ENCODE results near the gene SNX8. TPM values are rescaled to one million over a fixed set of nuclear protein-coding genes. Genes with fewer than 3 reads are reported as not detected.

The SNX8 gene
- total RNA-seq, 1 donor from 2014 or later: 40.7 TPM

- peaks cover 8% of the 10 kb centered on the region for H3K27me3 Mint-ChIP-seq (ENCODE audit: unreplicated experiment)
- peaks cover 18% of the 10 kb centered on the region for H3K4me1 Mint-ChIP-seq (ENCODE audit: unreplicated experiment)
- no peak overlapping the region for H3K27ac Mint-ChIP-seq (ENCODE audit: unreplicated experiment)
- DNase-seq (ENCODE audit: low spot score): no peak
- H3K4me3 Mint-ChIP-seq (ENCODE audit: unreplicated experiment): no peak overlapping the region
- no peak for TF ChIP-seq CTCF (IDR thresholded peaks at IDR 0.05; ENCODE audit: unreplicated experiment)
- no peaks in the 10 kb centered on the region for H3K9me3 Mint-ChIP-seq (ENCODE audit: unreplicated experiment)
- H3K36me3 Mint-ChIP-seq (ENCODE audit: low read depth, unreplicated experiment): peaks cover 21% of the 10 kb centered on the region
Measured at GRCh38 chr7:2230226-2230625, 84.0 kb downstream of the SNX8 start.

GRCh38 chr7:2229467-2229866 is 84.8 kb downstream of the SNX8 start:
- Mint-ChIP-seq H3K27me3 (ENCODE audit: unreplicated experiment) (peaks cover 8% of the 10 kb centered on the region), H3K36me3 (ENCODE audit: low read depth, unreplicated experiment) (peaks cover 23% of the 10 kb centered on the region), H3K9me3 (ENCODE audit: unreplicated experiment) (no peaks in the 10 kb centered on the region), H3K27ac (ENCODE audit: unreplicated experiment) (peak overlapping the region; percentile 61), H3K4me3 (ENCODE audit: unreplicated experiment) (no peak overlapping the region), H3K4me1 (ENCODE audit: unreplicated experiment) (peaks cover 13% of the 10 kb centered on the region)
- TF ChIP-seq CTCF (IDR thresholded peaks at IDR 0.05; ENCODE audit: unreplicated experiment): no peak
- DNase-seq (ENCODE audit: low spot score): no peak

- Mint-ChIP-seq H3K27me3 (ENCODE audit: unreplicated experiment) (peaks cover 8% of the 10 kb centered on the region), H3K9me3 (ENCODE audit: unreplicated experiment) (no peaks in the 10 kb centered on the region), H3K4me3 (ENCODE audit: unreplicated experiment) (no peak overlapping the region), H3K36me3 (ENCODE audit: low read depth, unreplicated experiment) (peaks cover 28% of the 10 kb centered on the region), H3K27ac (ENCODE audit: unreplicated experiment) (no peak overlapping the region), H3K4me1 (ENCODE audit: unreplicated experiment) (peaks cover 12% of the 10 kb centered on the region)
- no peak for DNase-seq (ENCODE audit: low spot score)
- TF ChIP-seq CTCF (IDR thresholded peaks at IDR 0.05; ENCODE audit: unreplicated experiment): no peak
Measured at GRCh38 chr7:2228921-2229320, 85.3 kb downstream of the SNX8 start.

GRCh38 chr7:2227699-2228098 is 86.5 kb downstream of the SNX8 start:
- H3K4me1 Mint-ChIP-seq (ENCODE audit: unreplicated experiment): peaks cover 5% of the 10 kb centered on the region
- H3K36me3 Mint-ChIP-seq (ENCODE audit: low read depth, unreplicated experiment): peaks cover 25% of the 10 kb centered on the region
- no peak for DNase-seq (ENCODE audit: low spot score)
- no peaks in the 10 kb centered on the region for H3K9me3 Mint-ChIP-seq (ENCODE audit: unreplicated experiment)
- H3K27me3 Mint-ChIP-seq (ENCODE audit: unreplicated experiment): peaks cover 7% of the 10 kb centered on the region
- TF ChIP-seq CTCF (IDR thresholded peaks at IDR 0.05; ENCODE audit: unreplicated experiment): no peak
- no peak overlapping the region for H3K27ac Mint-ChIP-seq (ENCODE audit: unreplicated experiment)
- H3K4me3 Mint-ChIP-seq (ENCODE audit: unreplicated experiment): no peak overlapping the region

- Mint-ChIP-seq H3K9me3 (ENCODE audit: unreplicated experiment) (no peaks in the 10 kb centered on the region), H3K27ac (ENCODE audit: unreplicated experiment) (no peak overlapping the region), H3K36me3 (ENCODE audit: low read depth, unreplicated experiment) (peaks cover 33% of the 10 kb centered on the region), H3K27me3 (ENCODE audit: unreplicated experiment) (peaks cover 3% of the 10 kb centered on the region), H3K4me3 (ENCODE audit: unreplicated experiment) (peak overlapping the region; percentile 20), H3K4me1 (ENCODE audit: unreplicated experiment) (no peaks in the 10 kb centered on the region)
- no peak for TF ChIP-seq CTCF (IDR thresholded peaks at IDR 0.05; ENCODE audit: unreplicated experiment)
- no peak for DNase-seq (ENCODE audit: low spot score)
Measured at GRCh38 chr7:2225830-2226229, 88.4 kb downstream of the SNX8 start.
